H9 (cell line): ENCODE measurements around the gene ENDOU. TPM values are rescaled to one million over a fixed set of nuclear protein-coding genes. Genes with fewer than 3 reads are reported as not detected.

ENCODE experiments used
- DNase-seq: peaks from one replicate; pipeline ENCODE4 v3.0.0-alpha.2; 2017
- H2AFZ ChIP-seq: one replicate; pipeline ENCODE4 v1.6.1; 2013; ENCODE audit warnings: mild to moderate bottlenecking, low read length, control low read depth, moderate library complexity
- H2AK5ac ChIP-seq: 2 replicates; pipeline ENCODE4 v1.6.1; 2013; ENCODE audit warnings: low read length, control low read depth, mixed read lengths; ENCODE audit not compliant: insufficient read length
- H2BK120ac ChIP-seq: one replicate; pipeline ENCODE4 v1.6.1; 2013; ENCODE audit warnings: low read depth, mild to moderate bottlenecking, low read length, control low read depth, inconsistent platforms; ENCODE audit not compliant: poor library complexity, severe bottlenecking
- H2BK12ac ChIP-seq: 2 replicates; pipeline ENCODE4 v1.6.1; 2013; ENCODE audit warnings: low read length, control low read depth, mixed read lengths, low read depth; ENCODE audit not compliant: insufficient read length
- H2BK15ac ChIP-seq: 2 replicates; pipeline ENCODE4 v1.6.1; 2013; ENCODE audit warnings: low read depth, low read length, control low read depth
- H2BK20ac ChIP-seq: one replicate; pipeline ENCODE4 v1.6.1; 2013; ENCODE audit warnings: low read depth, mild to moderate bottlenecking, low read length, control low read depth, inconsistent platforms; ENCODE audit not compliant: poor library complexity, severe bottlenecking
- H2BK5ac ChIP-seq: 2 replicates; pipeline ENCODE4 v1.6.1; 2013; ENCODE audit warnings: low read length, control low read depth, mixed read lengths; ENCODE audit not compliant: insufficient read length
- H3K14ac ChIP-seq: 2 replicates; pipeline ENCODE4 v1.6.1; 2013; ENCODE audit warnings: low read length, control low read depth; ENCODE audit not compliant: insufficient read depth
- H3K18ac ChIP-seq: 2 replicates; pipeline ENCODE4 v1.6.1; 2013; ENCODE audit warnings: low read depth, mild to moderate bottlenecking, mixed read lengths, low read length, control low read depth; ENCODE audit not compliant: insufficient read length
- H3K23ac ChIP-seq: 2 replicates; pipeline ENCODE4 v1.6.1; 2013; ENCODE audit warnings: low read length, control low read depth, mixed read lengths, low read depth; ENCODE audit not compliant: insufficient read length
- H3K23me2 ChIP-seq: 2 replicates; pipeline ENCODE4 v1.6.1; 2013; ENCODE audit warnings: low read depth, mild to moderate bottlenecking, mixed read lengths, low read length, control low read depth; ENCODE audit not compliant: insufficient read length, poor library complexity, severe bottlenecking
- H3K27ac ChIP-seq: 2 replicates; pipeline ENCODE4 v1.5.1; 2013; ENCODE audit warnings: low read length, control low read depth, mixed read lengths, low read depth; ENCODE audit not compliant: insufficient read length
- H3K27me3 ChIP-seq: 2 replicates; pipeline ENCODE4 v1.6.1; 2013; ENCODE audit warnings: low read length, control low read depth, inconsistent platforms; ENCODE audit not compliant: insufficient read depth
- H3K4ac ChIP-seq: 2 replicates; pipeline ENCODE4 v1.6.1; 2013; ENCODE audit warnings: low read depth, mild to moderate bottlenecking, control low read depth, inconsistent platforms, low read length, moderate library complexity
- H3K4me1 ChIP-seq: 2 replicates; pipeline ENCODE4 v1.6.1; 2013; ENCODE audit warnings: low read length, control low read depth, inconsistent platforms; ENCODE audit not compliant: insufficient read depth
- H3K4me2 ChIP-seq: 2 replicates; pipeline ENCODE4 v1.6.1; 2013; ENCODE audit warnings: low read length, control low read depth, mixed read lengths; ENCODE audit not compliant: insufficient read length, insufficient read depth
- H3K56ac ChIP-seq: 2 replicates; pipeline ENCODE4 v1.6.1; 2013; ENCODE audit warnings: low read depth, mild to moderate bottlenecking, mixed read lengths, low read length, control low read depth; ENCODE audit not compliant: insufficient read length
- H3K79me1 ChIP-seq: 2 replicates; pipeline ENCODE4 v1.6.1; 2013; ENCODE audit warnings: low read depth, mild to moderate bottlenecking, moderate library complexity, low read length, control low read depth, inconsistent platforms; ENCODE audit not compliant: insufficient read depth, poor library complexity, severe bottlenecking
- H3K79me2 ChIP-seq: 2 replicates; pipeline ENCODE4 v1.6.1; 2013; ENCODE audit warnings: low read length, control low read depth, inconsistent platforms; ENCODE audit not compliant: insufficient read depth
- H3K9ac ChIP-seq: 2 replicates; pipeline ENCODE4 v1.6.1; 2013; ENCODE audit warnings: low read length, control low read depth, mixed read lengths; ENCODE audit not compliant: insufficient read length; ENCODE audit errors: extremely low read depth
- H3K9me3 ChIP-seq: one replicate; pipeline ENCODE4 v1.6.1; 2013; ENCODE audit warnings: low read depth, low read length, inconsistent platforms; ENCODE audit not compliant: control insufficient read depth
- H3T11ph ChIP-seq: one replicate; pipeline ENCODE4 v1.6.1; 2013; ENCODE audit warnings: mild to moderate bottlenecking, low read length, control low read depth, inconsistent platforms
- H4K20me1 ChIP-seq: one replicate; pipeline ENCODE4 v1.6.1; 2013; ENCODE audit not compliant: control insufficient read depth, insufficient read length, insufficient read depth
- H4K5ac ChIP-seq: 2 replicates; pipeline ENCODE4 v1.6.1; 2013; ENCODE audit warnings: low read depth, mild to moderate bottlenecking, mixed read lengths, low read length, control low read depth; ENCODE audit not compliant: insufficient read length
- H4K8ac ChIP-seq: replicated peaks from 2 replicates; pipeline ENCODE4 v1.6.1; 2013; ENCODE audit warnings: low read length, control low read depth, mixed read lengths, low read depth; ENCODE audit not compliant: insufficient read length
- H4K91ac ChIP-seq: 2 replicates; pipeline ENCODE4 v1.6.1; 2013; ENCODE audit warnings: low read depth, mild to moderate bottlenecking, moderate library complexity, mixed read lengths, low read length, control low read depth; ENCODE audit not compliant: insufficient read length
- H3K27ac Mint-ChIP-seq, 3 experiments: 2 replicates in 2 of 3; 3 replicates in 1 of 3; pipeline ENCODE4 v1.8.0; 2020 to 2021; ENCODE audit warnings: mixed read lengths in 3 of 3, mild to moderate bottlenecking in 1 of 3, moderate library complexity in 1 of 3
- H3K27me3 Mint-ChIP-seq: 2 replicates; pipeline ENCODE4 v1.8.0; 2021; ENCODE audit warnings: low read depth, mild to moderate bottlenecking, moderate library complexity, mixed read lengths
- H3K36me3 Mint-ChIP-seq, 3 experiments: 2 replicates in 2 of 3; 3 replicates in 1 of 3; pipeline ENCODE4 v1.8.0; 2020 to 2021; ENCODE audit warnings: low read depth in 3 of 3, mixed read lengths in 3 of 3; ENCODE audit not compliant: insufficient read depth in 1 of 3
- H3K4me1 Mint-ChIP-seq, 2 experiments: 2 replicates each; pipeline ENCODE4 v1.8.0; 2020; ENCODE audit warnings: mixed read lengths in 2 of 2
- H3K4me3 Mint-ChIP-seq, 2 experiments: 2 replicates in 1 of 2; 3 replicates in 1 of 2; pipeline ENCODE4 v1.8.0; 2020 to 2021; ENCODE audit warnings: mild to moderate bottlenecking in 2 of 2, mixed read lengths in 2 of 2, moderate library complexity in 1 of 2
- H3K9me3 Mint-ChIP-seq, 2 experiments: 2 replicates in 1 of 2; 3 replicates in 1 of 2; pipeline ENCODE4 v1.8.0; 2020; ENCODE audit warnings: mild to moderate bottlenecking in 2 of 2, mixed read lengths in 2 of 2, moderate library complexity in 1 of 2
- CTCF ChIP-seq: fragments of 200-600 bp; sonication (generic); conservative IDR thresholded peaks from 3 replicates; pipeline ENCODE4 v1.8.0; 2021; ENCODE audit warnings: antibody characterized with exemption, mild to moderate bottlenecking
- WGBS: extraction: QIAGEN DNeasy Blood & Tissue Kit; methylation state at CpG from one replicate; pipeline ENCODE4 v1.1.7; 2013; ENCODE audit warnings: missing lambda C conversion rate, low lambda C conversion rate, mixed read lengths; ENCODE audit not compliant: insufficient read length; ENCODE audit errors: extremely low coverage; 5-methylcytosine and 5-hydroxymethylcytosine counted together
- total RNA-seq: library from RNA; stranded (reverse); gene quantifications from 2 replicates; pipeline ENCODE4 v1.2.1, GENCODE V29; 2021

Gene ENDOU
- total RNA-seq, 1 experiment from 2014 or later: not detected

- H3K9me3 ChIP-seq: no peaks in the 10 kb centered on the region
- no peak overlapping the region for H4K8ac ChIP-seq
- H3K4me1 ChIP-seq: peaks cover 25% of the 10 kb centered on the region
- H3K23me2 ChIP-seq: peaks cover 3% of the 10 kb centered on the region
- no peak overlapping the region for H2AK5ac ChIP-seq
- no peak for DNase-seq
- Mint-ChIP-seq H3K27ac (no peak overlapping the region), H3K4me3 (no peak overlapping the region), H3K4me1 (peaks cover 25 to 34% of the 10 kb centered on the region in 2 experiments), H3K9me3 (no peaks in the 10 kb centered on the region), H3K27me3 (no peaks in the 10 kb centered on the region; the same call in none of the 2 replicates), H3K36me3 (peaks cover 0 to 4% (median 2%) of the 10 kb centered on the region in 3 experiments; a peak in 4 of 7 replicates)
- H4K91ac ChIP-seq: no peak overlapping the region
- no peak overlapping the region for H3K23ac ChIP-seq
- H2AFZ ChIP-seq: no peak overlapping the region
- no peaks in the 10 kb centered on the region for H3K27me3 ChIP-seq
- no peak overlapping the region for H3K27ac ChIP-seq
- no peaks in the 10 kb centered on the region for H3K79me1 ChIP-seq
- H2BK120ac ChIP-seq: no peak overlapping the region
- no peak overlapping the region for H3T11ph ChIP-seq
- H2BK15ac ChIP-seq: no peak overlapping the region
- WGBS: no CpG with 5 or more reads among the region's 3 CpGs
- no peak overlapping the region for H2BK12ac ChIP-seq
- no peak overlapping the region for H4K5ac ChIP-seq
- H2BK20ac ChIP-seq: no peak overlapping the region
- no peak overlapping the region for H2BK5ac ChIP-seq
- no peak for TF ChIP-seq CTCF
- H3K4ac ChIP-seq: no peak overlapping the region
- no peaks in the 10 kb centered on the region for H3K79me2 ChIP-seq
- no peaks in the 10 kb centered on the region for H4K20me1 ChIP-seq
- no peak overlapping the region for H3K56ac ChIP-seq
- H3K14ac ChIP-seq: no peak overlapping the region
- H3K9ac ChIP-seq: no peak overlapping the region
- H3K18ac ChIP-seq: no peak overlapping the region
- no peak overlapping the region for H3K4me2 ChIP-seq
Measured at GRCh38 chr12:47754881-47755280, 29.6 kb upstream of the ENDOU start.
